NCI-H446 (cell line): ENCODE data around the gene GDE1.
A peak's percentile ranks its signal among the peaks of the same experiment; 100 is the strongest.

ENCODE experiments used
- DNase-seq, 2 experiments: peaks; one replicate each; lab custom pipeline; 2025; lab: John Stamatoyannopoulos, UW

The GDE1 gene

GRCh38 chr16:19523559-19524355 lies 1.9 kb upstream of the GDE1 start, which contains the start of gene CCP110:
Gene CCP110, plus strand, starts transcription at chr16:19523942. Its CDS starts 3,940 bp downstream, at chr16:19527882.
- DNase-seq: peak; percentile 83 to 96

- DNase-seq: no peak
Measured at GRCh38 chr16:19523184-19523558, 1.3 kb upstream of the GDE1 start.

GRCh38 chr16:19522760-19523159 lies 862 bp upstream of the GDE1 start:
- DNase-seq: no peak

GRCh38 chr16:19522397-19522732 lies 467 bp upstream of the GDE1 start:
- no peak for DNase-seq

- no peak for DNase-seq
Measured at GRCh38 chr16:19520861-19521331, 1.0 kb downstream of the GDE1 start.

GRCh38 chr16:19518388-19518787 lies 3.5 kb downstream of the GDE1 start:
- no peak for DNase-seq

GRCh38 chr16:19517424-19518089 lies 4.3 kb downstream of the GDE1 start:
- no peak for DNase-seq

GRCh38 chr16:19515757-19516156 lies 6.1 kb downstream of the GDE1 start:
- DNase-seq: no peak

- no peak for DNase-seq
Measured at GRCh38 chr16:19513377-19514053, 8.4 kb downstream of the GDE1 start.

GRCh38 chr16:19512297-19512696 lies 9.6 kb downstream of the GDE1 start:
- DNase-seq: no peak

- no peak for DNase-seq
Measured at GRCh38 chr16:19507867-19508266, 14.0 kb downstream of the GDE1 start.

- no peak for DNase-seq
Measured at GRCh38 chr16:19506965-19507364, 14.9 kb downstream of the GDE1 start.

- DNase-seq: no peak
Measured at GRCh38 chr16:19505600-19506303, 16.1 kb downstream of the GDE1 start.

- DNase-seq: no peak
Measured at GRCh38 chr16:19503461-19504075, 18.3 kb downstream of the GDE1 start.

GRCh38 chr16:19502395-19503131 lies 19.3 kb downstream of the GDE1 start:
- DNase-seq: peak; percentile 30 to 69

GRCh38 chr16:19499481-19499880 lies 22.4 kb downstream of the GDE1 start:
- DNase-seq: no peak

GRCh38 chr16:19499006-19499405 lies 22.9 kb downstream of the GDE1 start:
- no peak for DNase-seq

GRCh38 chr16:19497176-19497575 lies 24.7 kb downstream of the GDE1 start:
- no peak for DNase-seq

GRCh38 chr16:19490619-19491018 lies 31.3 kb downstream of the GDE1 start:
- DNase-seq: no peak

- DNase-seq: no peak
Measured at GRCh38 chr16:19488213-19488640, 33.7 kb downstream of the GDE1 start.

- DNase-seq: no peak
Measured at GRCh38 chr16:19486750-19487325, 35.1 kb downstream of the GDE1 start.
